ENCODE results near the gene LCN1.
A peak's percentile ranks its signal among the peaks of the same experiment; 100 is the strongest.
"Not testable (repeated sequence)": the region's sequence is repeated elsewhere in the genome, so short reads cannot be mapped to it uniquely, and the experiment has no call there.

LCN1 gene

GRCh38 chr9:135504262-135505243 lies 16.7 kb upstream of the LCN1 start:
- peak; percentile 9 to 25 for DNase-seq (ENCODE audit: low read depth in 2 of 2)

- no peak for DNase-seq (ENCODE audit: low read depth in 2 of 2)
These were observed 15.6 kb upstream of the LCN1 start for GRCh38 chr9:135505406-135506187.

GRCh38 chr9:135506327-135507103 lies 14.7 kb upstream of the LCN1 start:
- DNase-seq (ENCODE audit: low read depth in 2 of 2), result no peak

- DNase-seq (ENCODE audit: low read depth in 2 of 2), result no peak
These were observed 13.9 kb upstream of the LCN1 start for GRCh38 chr9:135507104-135508035.

- DNase-seq (ENCODE audit: low read depth in 2 of 2), result no peak
These were observed 12.9 kb upstream of the LCN1 start for GRCh38 chr9:135508211-135508820.

- no peak for DNase-seq (ENCODE audit: low read depth in 2 of 2)
These were observed 11.8 kb upstream of the LCN1 start for GRCh38 chr9:135509458-135509857.

- no peak for DNase-seq (ENCODE audit: low read depth in 2 of 2)
These were observed 9.0 kb upstream of the LCN1 start for GRCh38 chr9:135512241-135512603.

GRCh38 chr9:135512904-135513303 lies 8.3 kb upstream of the LCN1 start:
- DNase-seq (ENCODE audit: low read depth in 2 of 2), result no peak

GRCh38 chr9:135513351-135513846 lies 7.8 kb upstream of the LCN1 start:
- DNase-seq (ENCODE audit: low read depth in 2 of 2), result no peak

GRCh38 chr9:135513906-135514305 lies 7.3 kb upstream of the LCN1 start:
- DNase-seq (ENCODE audit: low read depth in 2 of 2), result not testable (repeated sequence)

- DNase-seq (ENCODE audit: low read depth in 2 of 2), result no peak
These were observed 6.7 kb upstream of the LCN1 start for GRCh38 chr9:135514342-135515082.

GRCh38 chr9:135515083-135515951 lies 5.9 kb upstream of the LCN1 start:
- no peak for DNase-seq (ENCODE audit: low read depth in 2 of 2)

- no peak for DNase-seq (ENCODE audit: low read depth in 2 of 2)
These were observed 4.9 kb upstream of the LCN1 start for GRCh38 chr9:135516132-135516860.

GRCh38 chr9:135517407-135517822 lies 3.8 kb upstream of the LCN1 start:
- DNase-seq (ENCODE audit: low read depth in 2 of 2), result no peak

GRCh38 chr9:135519179-135519971 lies 1.9 kb upstream of the LCN1 start:
- DNase-seq (ENCODE audit: low read depth in 2 of 2), result no peak

- DNase-seq (ENCODE audit: low read depth in 2 of 2), result no peak
These were observed 412 bp downstream of the LCN1 start for GRCh38 chr9:135521608-135522095.

Measured in stimulated activated CD8-positive, alpha-beta memory T cell treated with anti-CD3 and anti-CD28 coated beads, Interleukin-7, amount 100 ng/mL, for 1 hour (primary cell).